K562 (cell line): ENCODE results near the gene PLRG1. TPM values are rescaled to one million over a fixed set of nuclear protein-coding genes. Genes with fewer than 3 reads are reported as not detected.

Source experiments
- CREB1 ChIP-seq, 2 experiments: sonication (generic) in 1 of 2; formaldehyde crosslinking in 1 of 2; IDR thresholded peaks; 2 replicates each; pipeline versions ENCODE4 v1.6.1 to v1.8.0; 2012 to 2022; ENCODE audit warnings: inconsistent platforms in 1 of 2, mild to moderate bottlenecking in 1 of 2, missing genetic modification reagents in 1 of 2, moderate library complexity in 1 of 2
- E2F8 ChIP-seq: fragments of 450-650 bp; IDR thresholded peaks from 2 replicates; pipeline ENCODE4 v1.7.1; 2018; ENCODE audit warnings: mild to moderate bottlenecking, low read depth; ENCODE audit not compliant: partially characterized antibody
- ELK3 ChIP-seq: fragments of 450-650 bp; formaldehyde crosslinking; IDR thresholded peaks from 2 replicates; pipeline ENCODE4 v1.4.0; 2020; ENCODE audit warnings: mild to moderate bottlenecking
- FOXA1 ChIP-seq: fragments of 450-650 bp; IDR thresholded peaks from 2 replicates; pipeline ENCODE4 v1.6.1; 2016; ENCODE audit warnings: mild to moderate bottlenecking, borderline replicate concordance
- FOXK2 ChIP-seq, 2 experiments: fragments of 450-650 bp; IDR thresholded peaks in 1 of 2; conservative IDR thresholded peaks in 1 of 2; 2 replicates each; pipeline ENCODE4 v1.6.1; 2016; ENCODE audit warnings: low read depth in 2 of 2, mild to moderate bottlenecking in 1 of 2
- FOXO4 ChIP-seq: fragments of 450-650 bp; formaldehyde crosslinking; IDR thresholded peaks from 2 replicates; pipeline ENCODE4 v1.4.0; 2020; ENCODE audit warnings: mild to moderate bottlenecking, moderate library complexity
- FOXP1 ChIP-seq: sonication (generic); formaldehyde crosslinking; IDR thresholded peaks from 2 replicates; pipeline ENCODE4 v1.8.0; 2022; ENCODE audit warnings: mild to moderate bottlenecking, missing genetic modification reagents
- FOXP4 ChIP-seq: sonication (generic); formaldehyde crosslinking; IDR thresholded peaks from 2 replicates; pipeline ENCODE4 v1.8.0; 2022; ENCODE audit warnings: mild to moderate bottlenecking, missing genetic modification reagents, borderline replicate concordance
- HNRNPL ChIP-seq: fragments of 200-400 bp; formaldehyde crosslinking; IDR thresholded peaks from 2 replicates; pipeline ENCODE4 v1.6.1; 2017; ENCODE audit warnings: low read depth, mild to moderate bottlenecking, low read length
- L3MBTL2 ChIP-seq: fragments of 450-650 bp; IDR thresholded peaks from 2 replicates; pipeline ENCODE4 v1.6.1; 2016; ENCODE audit warnings: mild to moderate bottlenecking, moderate library complexity
- MNT ChIP-seq, 2 experiments: fragments of 450-650 bp; conservative IDR thresholded peaks; 2 replicates each; pipeline ENCODE4 v1.6.1; 2017; ENCODE audit warnings: mild to moderate bottlenecking in 2 of 2, moderate library complexity in 2 of 2
- POLR2G ChIP-seq: fragments of 200-400 bp; formaldehyde crosslinking; IDR thresholded peaks from 2 replicates; pipeline ENCODE4 v1.6.1; 2017; ENCODE audit warnings: low read depth, mild to moderate bottlenecking, antibody characterized with exemption, low read length, moderate library complexity
- SLC30A9 ChIP-seq: fragments of 250-450 bp; sonication (Bioruptor Pico); IDR thresholded peaks from 2 replicates; pipeline ENCODE4 v1.8.0; 2022; ENCODE audit warnings: mild to moderate bottlenecking, moderate library complexity
- ZNF57 ChIP-seq: fragments of 450-650 bp; formaldehyde crosslinking; IDR thresholded peaks from 2 replicates; pipeline ENCODE4 v1.4.0; 2020; ENCODE audit warnings: mild to moderate bottlenecking, moderate library complexity
- polyA plus RNA-seq, 8 experiments: library from polyadenylated mRNA; depleted of rRNA in 4 of 8; stranded (reverse) in 5 of 8; unstranded in 3 of 8; fragments of >200 nt; fragmentation: Nextera tagmentation in 2 of 8; fragmentation: Illumina TruSeq in 1 of 8; extraction: Ambion mirVana in 2 of 8; extraction: Trizol in 1 of 8; gene quantifications; 2 replicates each; pipeline versions ENCODE4 v1.2.1 to v1.2.3, GENCODE V29; 2011 to 2014; ENCODE audit warnings: inconsistent platforms in 1 of 8, missing spikeins in 1 of 8
- total RNA-seq, 7 experiments: library from RNA; depleted of rRNA in 6 of 7; stranded (reverse); fragments of >200 nt in 6 of 7; fragmentation: Illumina TruSeq in 2 of 7; extraction: Trizol in 2 of 7; gene quantifications; 2 replicates each; pipeline versions ENCODE4 v1.2.1 to v1.2.3, GENCODE V29; 2011 to 2021; ENCODE audit warnings: low replicate concordance in 1 of 7

The PLRG1 gene
- total and polyA plus RNA-seq, 9 of the 15 experiments (the other 6 are each of a cell fraction or from before 2014, with no cell fraction given), result 48.0 to 248 (median 120) TPM

GRCh38 chr4:154491341-154492271 is 58.6 kb downstream of the PLRG1 start, which contains the start of gene DCHS2 (continued):
- TF ChIP-seq CREB1 (IDR thresholded peaks at IDR 0.05), result no peak; the same call in 1 of the 2 replicates
- TF ChIP-seq CREB1 (CRISPR knock-in tag; IDR thresholded peaks at IDR 0.05), result no peak
- TF ChIP-seq FOXP4 (CRISPR knock-in tag), result no peak
- TF ChIP-seq FOXK2 (conservative IDR thresholded peaks at IDR 0.05 in 1 of 2, IDR thresholded peaks at IDR 0.05 in 1 of 2; ENCODE audit: low read depth in 2 of 2), result no peak
- peak; percentile 76 for TF ChIP-seq L3MBTL2
- TF ChIP-seq SLC30A9, result no peak
- TF ChIP-seq FOXA1, result no peak
- no peak for TF ChIP-seq HNRNPL
- no peak for TF ChIP-seq ELK3
- no peak for TF ChIP-seq ZNF57
- TF ChIP-seq POLR2G, result peak; percentile 70
- no peak for TF ChIP-seq E2F8
- TF ChIP-seq MNT (conservative IDR thresholded peaks at IDR 0.05), result peak; percentile 24 to 27; a peak in 1 of 4 replicates
- no peak for TF ChIP-seq FOXP1
- no peak for TF ChIP-seq FOXO4 (CRISPR knock-in tag)
